Fibroblast of lung (primary cell): ENCODE measurements around the gene TRMT11. TPM values are rescaled to one million over a fixed set of nuclear protein-coding genes. Genes with fewer than 3 reads are reported as not detected.

ENCODE experiments used
- polyA plus RNA-seq, 2 donors: library from polyadenylated mRNA; depleted of rRNA in 1 of 2; stranded (reverse) in 1 of 2; unstranded in 1 of 2; fragments of >200 nt; gene quantifications; 2 replicates each; pipeline ENCODE4 v1.2.1, GENCODE V29; 2011 to 2012; ENCODE audit warnings: missing spikeins in 1 of 2
- total RNA-seq: library from RNA; depleted of rRNA; stranded (reverse); fragments of >200 nt; gene quantifications from 2 replicates; pipeline ENCODE4 v1.2.1, GENCODE V29; 2014

The TRMT11 gene
- total and polyA plus RNA-seq, 2 donors (not counting 1 experiment from before 2014, with no cell fraction given): 22.1 to 23.5 TPM

Other genes starting within 250 kb of the TRMT11 start
- not detected in 2 replicates for gene HEY2, start 236.9 kb upstream of the TRMT11 start, total RNA-seq
- not detected in 2 replicates for gene HEY2, start 236.9 kb upstream of the TRMT11 start, polyA plus RNA-seq
- gene NCOA7, start 195.6 kb upstream of the TRMT11 start, total RNA-seq: 38.5 and 49.9 TPM in 2 replicates
- gene NCOA7, start 195.6 kb upstream of the TRMT11 start, polyA plus RNA-seq: 12.8 and 13.7 TPM in 2 replicates
- gene HINT3, start 29.8 kb upstream of the TRMT11 start, total RNA-seq: 28.8 and 36.8 TPM in 2 replicates
- 1.7 and 2.1 TPM in 2 replicates for gene HINT3, start 29.8 kb upstream of the TRMT11 start, polyA plus RNA-seq